Umbilical cord (tissue), 1 donor: ENCODE results near the gene LXN. TPM values are rescaled to one million over a fixed set of nuclear protein-coding genes. Genes with fewer than 3 reads are reported as not detected.

Experiments
- total RNA-seq: library from RNA; depleted of rRNA; stranded (reverse); fragments of >200 nt; gene quantifications from one replicate; pipeline ENCODE4 v1.2.3, GENCODE V29; 2014; ENCODE audit warnings: low replicate concordance; ENCODE audit not compliant: insufficient read depth

LXN gene
- total RNA-seq, 1 donor from 2014 or later, result 11.8 TPM

Other genes starting within 250 kb of the LXN start
- gene MLF1, start 101.5 kb downstream of the LXN start, total RNA-seq, result 31.1 TPM
- 38.0 TPM for gene GFM1, start 28.1 kb downstream of the LXN start, total RNA-seq
- gene RARRES1, start 59.8 kb upstream of the LXN start, total RNA-seq, result 2.6 TPM
- 55.6 TPM for gene MFSD1, start 129.4 kb upstream of the LXN start, total RNA-seq